IPS-11a (cell line): ENCODE measurements around the gene SOWAHB.
"Not testable (repeated sequence)": the region's sequence is repeated elsewhere in the genome, so short reads cannot be mapped to it uniquely, and the experiment has no call there.

Experiments
- H3K4me3 ChIP-seq: one replicate; pipeline ENCODE4 v1.5.1; 2013; ENCODE audit warnings: low read depth, low read length, control low read depth

The SOWAHB gene

GRCh38 chr4:76895619-76896018 lies 2.3 kb downstream of the SOWAHB start:
- H3K4me3 ChIP-seq: no peak overlapping the region

- H3K4me3 ChIP-seq: no peak overlapping the region
Measured at GRCh38 chr4:76894537-76895255, 3.2 kb downstream of the SOWAHB start.

GRCh38 chr4:76892601-76893000 lies 5.3 kb downstream of the SOWAHB start:
- no peak overlapping the region for H3K4me3 ChIP-seq

- H3K4me3 ChIP-seq: no peak overlapping the region
Measured at GRCh38 chr4:76892001-76892400, 5.9 kb downstream of the SOWAHB start.

- H3K4me3 ChIP-seq: no peak overlapping the region
Measured at GRCh38 chr4:76886848-76887441, 11.0 kb downstream of the SOWAHB start.

GRCh38 chr4:76886214-76886613 lies 11.7 kb downstream of the SOWAHB start:
- H3K4me3 ChIP-seq: no peak overlapping the region

- no peak overlapping the region for H3K4me3 ChIP-seq
Measured at GRCh38 chr4:76883147-76883546, 14.8 kb downstream of the SOWAHB start.

GRCh38 chr4:76882630-76883029 lies 15.3 kb downstream of the SOWAHB start:
- H3K4me3 ChIP-seq: no peak overlapping the region

GRCh38 chr4:76881375-76881774 lies 16.6 kb downstream of the SOWAHB start:
- H3K4me3 ChIP-seq: no peak overlapping the region

- H3K4me3 ChIP-seq: no peak overlapping the region
Measured at GRCh38 chr4:76879731-76880364, 18.1 kb downstream of the SOWAHB start.

- H3K4me3 ChIP-seq: not testable (repeated sequence)
Measured at GRCh38 chr4:76878641-76879165, 19.2 kb downstream of the SOWAHB start.

- no peak overlapping the region for H3K4me3 ChIP-seq
Measured at GRCh38 chr4:76874176-76874575, 23.8 kb downstream of the SOWAHB start.

GRCh38 chr4:76873495-76873894 lies 24.4 kb downstream of the SOWAHB start:
- no peak overlapping the region for H3K4me3 ChIP-seq

- H3K4me3 ChIP-seq: no peak overlapping the region
Measured at GRCh38 chr4:76872556-76872955, 25.4 kb downstream of the SOWAHB start.

- H3K4me3 ChIP-seq: not testable (repeated sequence)
Measured at GRCh38 chr4:76868780-76869179, 29.2 kb downstream of the SOWAHB start.

GRCh38 chr4:76867880-76868655 lies 29.9 kb downstream of the SOWAHB start:
- peak overlapping the region; percentile 21 for H3K4me3 ChIP-seq

GRCh38 chr4:76867377-76867776 lies 30.6 kb downstream of the SOWAHB start:
- no peak overlapping the region for H3K4me3 ChIP-seq

- H3K4me3 ChIP-seq: no peak overlapping the region
Measured at GRCh38 chr4:76866641-76867040, 31.3 kb downstream of the SOWAHB start.

GRCh38 chr4:76858319-76858718 lies 39.6 kb downstream of the SOWAHB start:
- H3K4me3 ChIP-seq: no peak overlapping the region

GRCh38 chr4:76857074-76857409 lies 40.9 kb downstream of the SOWAHB start:
- no peak overlapping the region for H3K4me3 ChIP-seq
